CD4-positive, alpha-beta T cell treated with Interleukin-6 for 4 hours (primary cell): ENCODE measurements around the gene PSMF1.

ENCODE experiments used
- DNase-seq: peaks from one replicate; pipeline ENCODE4 v3.0.0-alpha.2; 2020; ENCODE audit warnings: mixed read lengths

Gene PSMF1

DNA sequence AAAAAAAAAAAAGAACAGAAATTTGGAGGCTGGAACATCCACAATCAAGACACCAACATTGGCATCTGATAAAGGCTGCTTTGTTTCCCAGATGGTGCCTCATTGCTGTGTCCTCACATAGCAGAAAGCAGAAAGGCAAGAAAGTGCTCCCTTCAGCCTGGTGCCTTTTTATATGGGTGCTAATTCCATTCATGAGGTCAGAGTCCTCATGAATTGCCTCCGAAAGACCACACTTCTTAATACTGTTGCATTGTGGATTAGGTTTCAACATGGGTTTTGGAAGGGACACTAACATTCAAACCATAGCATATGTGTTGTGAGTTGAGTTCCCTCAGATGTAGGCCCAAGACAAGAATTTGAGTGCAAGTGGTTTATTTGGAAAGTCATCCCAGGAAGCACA, 76.8 kb downstream of the PSMF1 start:
- no peak for DNase-seq

DNA sequence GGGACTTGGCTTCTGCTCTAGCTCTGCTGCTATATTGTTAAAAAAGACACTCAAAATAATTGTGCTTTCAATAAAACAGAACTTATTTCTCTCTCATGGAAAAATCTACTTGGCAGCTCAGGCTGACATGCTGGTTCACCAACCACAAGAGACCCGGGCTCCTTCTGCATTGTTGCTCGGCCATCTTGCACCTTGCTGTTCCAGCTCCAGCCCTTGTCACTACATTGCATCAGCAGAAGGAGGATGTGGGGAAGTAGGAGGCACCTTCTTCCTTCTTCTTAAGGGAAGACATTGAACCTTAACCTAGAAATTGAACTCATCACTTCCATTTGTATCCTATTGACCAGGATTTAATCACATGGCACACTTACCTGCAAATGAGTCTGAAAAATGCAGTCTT, 78.2 kb downstream of the PSMF1 start:
- no peak for DNase-seq

DNA sequence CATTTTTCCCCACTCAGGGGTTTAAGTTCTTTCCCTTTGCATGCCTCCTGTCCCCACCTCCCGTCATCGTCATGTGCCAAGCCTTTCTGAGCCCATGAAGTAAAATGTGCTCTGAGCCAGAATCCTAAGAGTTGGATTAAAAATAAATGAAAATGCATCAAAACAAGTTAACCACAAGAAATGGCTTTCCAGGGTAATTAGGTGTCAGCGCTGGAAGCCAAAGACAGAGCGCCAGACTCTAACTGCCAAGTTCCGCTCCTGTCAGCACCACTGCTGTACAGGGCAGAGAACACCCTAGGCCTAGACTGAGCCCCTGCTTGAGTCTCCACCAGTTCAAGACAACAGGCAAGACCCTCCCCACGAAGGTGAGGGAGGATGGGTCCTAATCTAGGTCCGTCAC, 79.4 kb downstream of the PSMF1 start:
- no peak for DNase-seq

DNA sequence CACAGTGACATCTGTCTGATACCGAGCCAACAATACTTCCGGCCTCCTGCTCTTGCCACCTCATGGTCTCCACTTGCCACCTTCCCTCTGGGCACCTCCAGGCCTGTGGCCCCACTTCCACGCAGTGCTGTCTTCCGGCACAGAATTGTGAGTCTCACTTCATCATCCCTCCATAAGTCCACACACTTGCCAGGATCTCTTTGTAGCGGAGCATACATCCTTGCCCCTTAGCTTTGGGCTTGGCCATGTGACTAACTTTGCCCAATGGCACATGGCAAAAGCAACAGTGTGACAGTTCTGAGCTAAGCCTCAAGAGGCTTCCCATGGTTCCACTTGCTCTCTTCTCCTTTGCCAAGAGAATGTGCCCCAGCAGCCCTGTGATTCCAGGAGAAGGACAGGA, 80.3 kb downstream of the PSMF1 start:
- no peak for DNase-seq

DNA sequence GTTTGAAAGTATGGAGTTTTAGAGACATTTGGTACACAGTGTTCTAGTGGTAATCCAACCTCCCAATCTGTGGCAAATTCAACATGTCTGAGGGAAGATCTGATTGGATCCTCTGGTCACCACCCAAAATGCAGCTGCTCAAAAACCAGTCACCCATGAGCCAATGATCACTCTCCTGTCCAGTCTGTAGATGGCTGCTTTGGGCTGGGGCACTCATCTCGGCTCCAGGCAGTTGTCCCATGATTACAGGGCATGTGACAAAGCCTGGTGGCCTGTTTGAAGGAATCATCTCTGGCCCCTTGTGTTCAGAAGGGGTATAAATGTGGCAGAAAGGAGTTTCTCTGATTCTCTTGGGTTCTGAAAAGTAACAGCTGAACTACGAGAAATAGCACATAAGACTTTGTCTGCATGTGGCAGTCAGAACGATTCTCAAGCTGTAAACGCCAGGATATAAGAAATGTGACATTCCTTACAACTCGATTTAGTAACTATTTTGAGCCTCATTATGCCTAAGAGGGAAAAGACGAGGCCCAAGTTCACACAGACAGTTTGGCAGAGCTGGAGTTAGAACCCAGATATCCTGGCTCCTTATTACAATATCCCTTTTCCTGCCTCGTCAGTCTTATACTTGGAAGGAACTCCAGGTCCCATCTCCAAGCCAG, 80.9 kb downstream of the PSMF1 start:
- DNase-seq: no peak

DNA sequence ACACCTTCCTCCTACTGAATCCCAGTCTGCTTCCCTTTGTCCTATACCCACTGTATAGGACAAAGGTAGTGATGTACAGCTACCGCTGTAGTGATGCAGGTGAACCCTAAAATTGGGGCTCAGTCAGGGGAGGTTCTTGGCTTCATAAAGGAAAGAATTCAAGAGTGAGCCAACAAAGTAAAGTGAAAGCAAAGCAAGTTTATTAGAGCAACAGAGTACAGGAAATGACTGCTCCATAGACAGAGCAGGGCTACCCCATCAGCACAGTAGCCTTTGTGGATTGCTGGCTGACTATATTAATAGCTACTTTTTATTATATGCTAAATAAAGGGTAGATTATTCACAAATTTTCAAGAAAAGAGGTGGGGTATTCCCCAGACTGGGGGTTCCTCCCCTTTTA, 81.6 kb downstream of the PSMF1 start:
- no peak for DNase-seq

DNA sequence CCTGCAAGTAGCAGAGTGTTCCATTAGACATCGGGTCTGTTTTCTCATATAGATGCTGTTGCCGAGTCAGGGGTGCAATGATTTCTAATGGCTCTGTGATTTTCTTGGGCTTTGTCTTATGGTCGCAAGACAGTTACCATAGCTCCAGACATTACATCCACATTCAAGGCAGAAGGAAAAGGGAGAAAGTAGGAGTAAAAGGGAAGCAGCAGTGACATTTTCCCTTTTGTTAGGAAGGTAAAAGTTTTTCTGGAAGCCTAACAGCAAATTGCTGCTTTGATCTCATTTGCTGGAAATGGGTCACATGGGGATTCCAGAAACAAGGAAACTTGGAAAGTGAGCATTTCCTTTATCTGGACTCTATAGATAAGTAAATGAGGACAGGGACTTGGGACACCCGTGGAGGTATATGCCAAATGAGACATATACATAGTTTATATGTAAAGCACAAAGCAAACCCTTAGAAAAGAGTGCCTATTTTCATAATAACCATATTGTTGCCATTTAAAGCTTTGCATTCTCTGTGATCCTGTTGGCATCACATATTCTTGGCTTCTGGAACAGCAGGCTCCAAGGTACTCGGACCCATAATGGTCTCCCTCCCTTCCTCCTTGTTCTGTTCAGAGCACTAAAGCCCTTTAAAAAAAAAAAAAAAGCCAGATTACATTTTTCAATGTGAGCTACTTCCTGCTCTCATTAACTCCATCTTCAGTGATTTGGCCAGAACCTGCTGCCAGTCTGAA, 84.5 kb downstream of the PSMF1 start, which contains the start of gene C20orf202:
Gene C20orf202 (plus strand): TSS at position 693 of the 743 bp plus-strand sequence. CDS start 132 bp downstream, outside the sequence.
- DNase-seq: no peak

DNA sequence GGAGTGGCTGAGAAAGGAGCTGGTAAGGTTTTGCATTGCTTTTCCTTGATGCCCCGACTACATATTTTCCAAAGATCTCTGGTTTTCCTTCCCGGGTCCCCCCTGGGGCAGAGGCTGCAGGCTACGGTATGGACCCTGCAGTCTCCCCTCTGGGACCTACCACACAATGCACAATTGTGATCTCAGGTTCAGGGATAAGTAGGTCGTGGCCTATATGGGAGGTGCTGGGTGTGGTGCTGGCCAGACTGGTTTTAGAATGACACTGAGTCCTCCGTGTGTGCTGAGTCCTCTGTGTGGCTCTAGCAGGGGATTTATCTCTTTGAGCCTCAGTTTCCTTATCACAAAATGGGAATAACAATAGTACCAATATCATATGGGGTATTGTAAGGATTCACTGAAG, 85.2 kb downstream of the PSMF1 start:
- no peak for DNase-seq

DNA sequence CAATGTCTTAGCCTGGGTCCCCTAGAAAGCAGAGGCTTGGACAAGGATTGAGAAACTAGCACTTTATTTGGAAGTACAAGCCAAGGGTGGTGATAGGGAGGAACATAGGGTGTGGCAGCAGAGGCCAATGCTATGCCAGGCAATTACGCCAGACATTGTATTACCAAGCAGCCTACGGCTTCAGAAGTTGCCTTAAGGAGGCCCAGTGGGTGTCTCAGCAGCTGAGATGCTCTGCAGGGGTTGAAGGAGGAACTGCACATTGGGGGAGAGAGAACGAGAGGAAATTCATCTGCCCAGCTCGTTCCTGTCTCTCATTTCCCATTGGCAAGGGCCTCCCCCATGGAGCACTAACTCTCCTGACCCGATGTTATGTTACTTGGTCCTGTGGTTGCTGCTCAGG, 85.7 kb downstream of the PSMF1 start:
- no peak for DNase-seq

DNA sequence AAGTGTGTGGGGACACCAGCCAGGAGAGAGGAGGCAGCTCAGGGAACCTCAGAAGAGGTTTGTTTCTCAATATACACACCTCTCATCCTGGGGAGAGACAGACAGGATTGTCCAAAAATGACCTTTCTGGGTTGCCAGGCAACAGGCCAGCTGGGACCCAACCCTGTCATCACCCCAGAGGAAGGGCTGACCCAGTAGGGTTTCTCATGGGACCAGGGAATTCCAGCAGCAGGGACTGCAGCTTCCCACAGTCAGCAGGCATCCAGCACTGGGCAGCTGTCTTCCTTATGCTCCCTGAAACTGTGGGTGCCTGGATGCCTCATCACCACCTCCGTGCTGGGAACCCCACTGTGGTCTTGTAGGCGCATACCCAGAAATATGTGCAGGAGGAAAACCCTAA, 86.2 kb downstream of the PSMF1 start:
- no peak for DNase-seq

DNA sequence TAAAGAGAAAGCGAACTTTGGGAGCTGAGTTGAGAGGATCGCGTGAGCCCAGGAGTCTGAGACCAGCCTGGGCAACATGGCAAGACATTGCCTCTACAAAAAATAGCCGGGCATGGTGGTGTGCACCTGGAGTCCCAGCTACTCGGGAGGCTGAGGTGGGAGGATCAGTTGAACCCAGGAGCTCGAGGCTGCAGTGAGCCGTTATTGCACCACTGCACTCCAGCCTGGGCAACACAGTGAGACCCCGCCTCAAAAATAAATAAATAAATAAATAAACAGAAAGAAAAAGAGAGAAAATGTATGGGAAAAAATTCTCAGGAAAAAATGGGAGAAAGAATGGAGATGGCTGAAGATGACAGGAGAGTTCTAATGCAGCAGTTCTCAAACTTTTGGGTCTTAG, 87.4 kb downstream of the PSMF1 start:
- DNase-seq: no peak

DNA sequence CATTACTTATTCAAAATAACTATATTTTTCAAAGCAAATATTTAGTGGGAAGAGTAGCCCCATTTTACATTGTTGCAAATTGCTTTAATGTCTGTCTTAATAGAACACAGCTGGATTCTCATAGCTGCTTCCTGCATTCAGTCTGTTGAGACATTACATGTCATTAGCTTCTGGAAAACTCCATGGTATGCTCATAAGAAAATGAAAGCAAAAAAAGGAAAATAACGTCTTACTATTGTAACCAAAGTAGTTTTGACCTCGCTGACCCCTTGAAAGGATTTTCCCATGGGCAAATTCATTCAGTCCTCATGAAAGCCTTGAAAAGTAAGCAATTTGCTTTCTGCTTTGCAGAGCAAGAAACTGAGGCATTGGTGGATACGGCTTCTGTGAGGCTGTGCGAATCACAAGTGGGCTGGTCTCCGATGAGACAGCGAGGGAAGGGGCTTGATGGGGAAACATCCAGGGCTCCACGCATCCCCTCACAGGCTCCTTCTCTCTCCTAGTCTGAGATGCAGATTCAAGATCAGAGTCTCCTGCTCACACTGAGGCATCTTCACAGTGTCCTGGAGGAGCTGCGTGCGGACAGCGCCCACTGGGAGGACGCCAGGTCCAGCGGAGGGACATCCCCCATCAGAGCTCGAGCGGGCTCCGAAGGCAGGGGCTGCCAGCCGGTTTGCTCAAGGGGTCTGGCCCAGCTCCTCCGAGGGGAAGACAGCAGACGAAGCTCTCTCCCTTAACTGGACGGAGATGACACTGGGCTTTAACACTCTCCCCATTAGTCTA, 88.2 kb downstream of the PSMF1 start:
- no peak for DNase-seq

DNA sequence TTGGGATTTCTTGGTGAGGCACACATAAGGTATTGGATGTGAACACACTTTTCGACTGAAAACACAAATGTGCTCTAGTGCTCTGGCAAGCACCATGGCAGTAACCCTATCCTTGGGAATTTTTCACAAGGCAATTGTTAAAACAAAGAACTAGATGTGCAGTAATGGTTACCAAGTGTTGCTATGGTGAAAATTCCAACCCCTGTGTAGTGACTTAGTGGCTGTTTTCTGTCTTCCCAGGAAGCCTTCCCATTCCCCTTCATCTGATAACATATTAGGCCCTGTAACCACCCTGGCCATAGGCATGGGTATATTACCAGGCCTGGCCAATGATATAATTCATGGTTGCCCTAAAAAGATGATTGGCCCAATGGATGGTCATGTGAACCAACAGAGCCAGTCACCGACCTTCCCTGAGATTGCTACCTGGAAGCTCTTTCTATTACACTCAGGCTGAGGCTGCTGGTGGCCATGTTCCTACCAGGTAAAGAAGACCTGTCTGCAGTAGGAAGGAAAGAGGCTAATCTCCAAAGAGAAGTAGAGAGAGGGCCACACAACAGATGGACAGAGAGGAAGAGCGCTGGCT, 89.0 kb downstream of the PSMF1 start:
- no peak for DNase-seq

DNA sequence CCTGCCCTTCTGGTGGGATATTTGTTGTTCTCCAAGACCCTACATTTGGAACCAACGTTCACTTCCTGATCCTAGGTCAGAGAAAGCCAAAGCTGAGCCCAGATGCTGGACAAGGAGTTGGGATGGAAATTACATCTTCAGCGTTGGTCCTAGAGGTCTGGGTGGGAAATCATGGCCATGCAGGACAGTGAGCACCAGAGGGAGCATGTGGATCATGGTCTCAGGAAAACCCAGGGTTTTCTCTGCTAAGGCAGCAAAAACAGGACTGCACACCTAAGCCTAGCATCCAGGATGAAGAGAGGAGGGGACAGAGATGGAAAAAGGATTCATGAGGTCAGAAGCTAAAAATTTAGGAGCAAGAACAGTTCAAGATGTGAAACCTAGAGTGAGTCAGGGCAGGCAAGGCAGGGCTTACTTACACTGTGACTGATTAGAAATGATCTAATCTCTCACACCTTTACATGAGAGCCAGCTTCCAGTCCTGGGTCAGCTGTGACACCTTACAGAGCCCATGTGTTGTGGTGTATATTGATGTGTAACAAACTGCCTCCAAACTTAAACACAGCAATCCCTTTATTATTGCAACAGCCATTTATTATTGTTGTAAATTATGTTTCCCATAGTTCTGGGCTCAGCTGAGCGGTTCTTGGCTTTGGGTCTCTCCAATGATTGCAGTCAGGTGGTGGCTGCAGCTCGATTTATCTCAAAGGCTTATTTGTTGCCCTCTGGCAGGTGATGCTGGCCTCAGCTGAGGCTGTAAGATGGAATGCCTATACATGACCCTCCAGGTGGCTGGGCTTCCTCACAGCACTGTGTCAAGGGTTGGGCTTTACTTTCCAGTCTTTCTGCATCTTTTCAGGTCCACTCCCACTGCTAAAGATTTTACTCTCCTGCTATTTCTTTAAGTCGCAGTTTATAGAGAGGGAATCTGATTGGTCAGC, 91.3 kb downstream of the PSMF1 start:
- DNase-seq: no peak

DNA sequence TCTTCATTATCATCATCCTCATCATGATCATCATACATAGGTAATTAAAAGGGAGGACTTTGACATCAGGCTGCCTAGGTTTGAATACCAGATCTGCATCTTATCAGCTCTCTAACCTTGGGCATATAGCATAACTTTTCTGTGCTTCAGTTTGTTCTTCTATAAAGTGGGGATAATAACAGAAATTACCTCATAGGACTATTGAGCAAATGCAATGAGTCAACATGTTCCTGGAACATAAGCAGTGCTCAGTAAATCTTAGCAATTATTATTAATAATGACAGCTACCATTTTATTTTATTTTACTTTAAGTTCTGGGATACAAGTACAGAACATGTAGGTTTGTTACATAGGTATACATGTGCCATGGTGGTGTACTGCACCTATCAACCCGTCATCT, 92.1 kb downstream of the PSMF1 start:
- DNase-seq: no peak

DNA sequence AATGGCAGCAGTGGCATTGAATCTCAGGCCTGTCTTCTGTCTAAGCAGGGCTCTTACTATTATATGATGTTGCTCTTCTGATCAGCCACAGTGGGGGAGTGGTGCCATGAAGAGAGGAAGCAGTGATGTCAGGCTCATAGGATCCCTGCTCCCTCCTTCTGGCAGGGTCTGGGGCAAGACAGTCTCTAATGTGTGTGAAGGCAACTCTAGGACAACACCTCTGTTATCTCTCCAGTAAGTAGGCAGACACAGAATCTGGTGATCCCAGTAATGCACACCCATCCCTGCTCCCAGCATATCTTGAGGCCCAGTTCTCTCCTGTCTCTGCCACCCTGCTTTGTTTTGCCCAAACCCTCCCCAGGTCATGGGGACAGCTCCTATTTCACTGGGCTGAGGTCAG, 93.6 kb downstream of the PSMF1 start:
- DNase-seq: no peak

DNA sequence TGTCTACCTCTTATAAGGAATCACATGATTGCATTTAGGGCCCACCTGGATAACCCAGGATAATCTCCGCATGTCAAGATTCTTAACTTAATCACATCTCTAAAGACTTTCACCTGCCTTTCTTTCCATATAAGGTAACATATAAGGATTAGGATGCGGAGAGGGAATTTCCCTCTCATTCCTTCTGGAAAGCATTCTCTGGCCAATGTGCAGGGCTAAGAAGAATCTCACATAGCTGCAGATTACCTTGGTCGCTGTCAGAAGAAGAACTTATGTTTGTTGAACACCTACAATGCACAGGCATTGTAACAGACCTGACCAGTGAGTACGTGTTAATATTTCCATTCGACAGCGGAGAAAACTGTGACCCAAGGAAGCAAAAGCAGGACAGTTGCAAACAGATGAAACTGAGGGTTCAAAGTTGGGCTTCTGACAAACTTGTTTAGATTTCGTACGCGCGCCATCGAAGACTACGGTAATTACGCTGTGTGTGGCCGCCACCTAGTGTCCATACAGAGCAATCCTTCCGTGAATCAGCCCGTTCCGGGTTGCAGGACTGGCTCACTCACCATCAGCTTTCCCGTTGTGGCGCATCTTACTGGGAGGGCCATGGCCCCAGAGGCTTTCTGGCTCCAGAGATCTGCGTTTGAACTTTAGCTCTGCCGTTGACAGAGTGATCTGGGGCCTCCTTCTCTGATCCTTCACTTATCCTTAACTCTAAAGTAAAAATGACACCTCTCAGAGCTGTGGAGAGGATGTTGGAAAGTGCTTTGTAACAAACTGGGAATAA, 94.4 kb downstream of the PSMF1 start:
- peak; percentile 78 for DNase-seq

DNA sequence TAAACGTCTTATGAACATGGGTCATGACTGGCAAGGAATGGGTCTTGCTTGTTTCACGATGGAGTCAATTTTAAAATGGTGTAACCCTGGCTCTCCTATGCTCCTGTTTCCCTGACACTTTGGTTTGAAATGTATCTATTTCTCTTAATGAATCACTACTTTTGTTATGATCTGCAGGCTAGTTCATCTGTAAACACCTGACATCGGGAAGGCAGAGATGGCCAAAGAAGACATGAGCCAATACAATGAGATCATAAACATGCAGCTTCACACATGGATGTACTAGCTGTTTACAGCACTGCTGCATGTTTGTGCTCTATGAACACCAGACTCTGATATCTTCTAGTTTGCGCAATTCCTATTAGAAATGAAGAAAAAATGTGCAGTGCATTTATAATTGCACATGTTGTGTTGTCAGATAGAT, 96.4 kb downstream of the PSMF1 start:
- no peak for DNase-seq

DNA sequence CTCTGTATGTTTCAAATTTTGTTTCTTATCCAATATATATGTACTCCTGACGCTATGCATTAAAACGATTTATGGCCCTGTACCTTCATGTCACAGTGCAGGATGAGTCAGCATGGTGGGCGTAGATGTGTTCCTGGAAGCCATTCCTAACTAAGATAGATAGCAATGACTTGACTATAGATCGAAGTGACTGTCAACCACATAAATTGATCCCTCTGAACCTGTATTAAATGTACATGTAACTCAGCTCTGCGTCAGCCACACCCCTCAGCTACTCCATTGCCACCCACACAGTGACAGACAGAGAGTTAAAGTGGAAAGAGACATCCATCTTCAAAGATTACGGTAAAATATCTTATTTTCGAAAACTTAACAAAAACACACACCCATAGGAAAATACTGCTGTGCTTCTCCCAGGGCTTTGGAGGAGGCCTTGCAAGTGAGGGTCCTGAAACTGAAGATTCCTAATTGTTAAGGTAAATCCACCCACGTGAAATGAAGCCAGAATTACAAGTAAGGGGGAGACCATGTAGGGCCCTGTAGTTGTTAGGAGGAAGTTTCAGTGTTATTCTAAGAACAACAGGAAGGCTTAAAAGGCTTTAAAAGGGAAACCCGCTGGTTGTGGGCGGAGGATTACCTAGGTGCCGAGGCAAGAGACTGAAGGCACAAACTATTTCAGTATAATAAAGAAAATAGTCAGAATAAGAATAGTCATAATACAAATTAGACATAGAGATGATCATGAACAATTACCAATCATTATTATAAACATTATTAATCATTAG, 97.2 kb downstream of the PSMF1 start:
- peak; percentile 58 for DNase-seq
